Motor neuron (in vitro differentiated cells): ENCODE measurements around the gene SNRNP70. TPM values are rescaled to one million over a fixed set of nuclear protein-coding genes. Genes with fewer than 3 reads are reported as not detected.
A peak's percentile ranks its signal among the peaks of the same experiment; 100 is the strongest.

Source experiments
- ATAC-seq, 8 experiments: fragments of 200-7000 bp; cut with Tn5 transposase; replicated peaks in 6 of 8; 2 replicates each; pipeline ENCODE4 v1.8.0; 2021; ENCODE audit warnings: mild to moderate bottlenecking in 8 of 8, moderate library complexity in 8 of 8
- H3K27ac ChIP-seq, 2 donors: fragments of 250-450 bp; sonication (Bioruptor Pico); 2 replicates each; pipeline ENCODE4 v1.9.0; 2021; ENCODE audit warnings: antibody characterized with exemption in 2 of 2, mild to moderate bottlenecking in 2 of 2, moderate library complexity in 1 of 2
- H3K4me1 ChIP-seq, 2 donors: fragments of 250-450 bp; sonication (Bioruptor Pico); replicated peaks in 1 of 2; 2 replicates each; pipeline ENCODE4 v1.6.1; 2021; ENCODE audit warnings: antibody characterized with exemption in 2 of 2, mild to moderate bottlenecking in 2 of 2, moderate library complexity in 1 of 2
- H3K4me3 ChIP-seq, 5 donors: fragments of 250-450 bp; sonication (Bioruptor Pico); 2 replicates each; pipeline ENCODE4 v1.9.0; 2021; ENCODE audit warnings: antibody characterized with exemption in 5 of 5, mild to moderate bottlenecking in 5 of 5, moderate library complexity in 4 of 5
- WGBS, 10 experiments: fragments of 450-650 bp; shearing (Covaris generic); methylation state at CpG; one replicate each; pipeline ENCODE4 v1.0.0; 2022; 5-methylcytosine and 5-hydroxymethylcytosine counted together
- in situ Hi-C, 9 experiments: fragments of 400-800 bp; cut with MboI; loops; one replicate each; pipeline ENCODE4 v1.15.0; 2021; ENCODE audit warnings: low sequenced_read_pairs in 9 of 9, low pct_unique_long_range_greater_than_20kb in 2 of 9; ENCODE audit not compliant: unreplicated experiment in 9 of 9
- total RNA-seq, 8 experiments: library from RNA; unstranded; fragments of 300-600 nt; gene quantifications; 2 replicates each; pipeline versions ENCODE4 v1.2.3 to v1.2.4, GENCODE V29; 2022

Gene SNRNP70
- total RNA-seq, 8 experiments from 2014 or later: 101 to 312 (median 157) TPM

DNA sequence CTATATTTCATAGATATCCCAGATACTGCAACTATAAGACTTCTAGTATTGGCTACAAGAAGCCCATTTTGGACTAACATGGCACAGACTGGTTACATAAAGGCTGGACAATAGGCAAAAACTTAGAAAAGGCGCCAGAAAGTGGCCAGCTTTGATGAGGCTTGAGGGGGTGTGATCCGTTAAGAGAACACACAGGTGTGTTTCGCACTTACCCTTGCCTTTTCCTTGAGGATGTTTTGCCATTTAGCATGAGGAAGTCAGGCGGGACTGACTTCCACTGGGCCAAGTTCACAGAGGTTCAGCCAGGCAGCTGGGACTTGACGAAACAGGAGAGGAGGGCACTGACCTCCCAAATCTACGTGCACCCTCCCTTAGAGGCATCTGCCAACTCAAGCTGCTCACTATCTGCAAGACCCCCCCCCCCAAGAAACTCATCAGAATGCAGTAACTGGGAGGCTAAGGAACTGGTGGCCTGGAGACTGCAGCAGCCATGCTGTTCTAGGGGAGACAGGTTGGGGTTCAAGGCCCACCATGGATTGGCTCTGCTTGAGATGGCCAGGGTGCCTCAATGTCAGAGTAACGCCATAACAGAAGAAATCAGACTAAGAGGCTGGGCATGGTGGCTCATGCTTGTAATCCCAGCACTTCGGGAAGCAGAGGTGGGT is 24.4 kb downstream of the SNRNP70 start:
- H3K4me1 ChIP-seq: peaks cover 14 to 18% of the 10 kb centered on the region in 2 donors
- no peak overlapping the region for H3K4me3 ChIP-seq
- no peak overlapping the region for H3K27ac ChIP-seq
- in situ Hi-C loops: no loop called here
- WGBS, 10 experiments: 80 to 100% (median 91%) methylated on average over 1 to 6 of the region's 8 CpGs; no CpG with 5 or more reads in 1 of the 10 experiments
- ATAC-seq: no peak

GRCh38 chr19:49110567-49110966 is 25.3 kb downstream of the SNRNP70 start:
- H3K27ac ChIP-seq: no peak overlapping the region
- H3K4me3 ChIP-seq: no peak overlapping the region
- in situ Hi-C loops: no loop called here
- peaks cover 13 to 14% of the 10 kb centered on the region in 2 donors for H3K4me1 ChIP-seq
- ATAC-seq: no peak
- WGBS, 10 experiments: 0 to 79% (median 40%) methylated on average over 1 to 3 of the region's 3 CpGs; no CpG with 5 or more reads in 2 of the 10 experiments

GRCh38 chr19:49111218-49111998 is 26.2 kb downstream of the SNRNP70 start:
- ATAC-seq: no peak
- peaks cover 13 to 14% of the 10 kb centered on the region in 2 donors for H3K4me1 ChIP-seq
- 72 to 100% (median 83%) methylated on average over 1 to 9 of the region's 11 CpGs for WGBS, 10 experiments
- H3K27ac ChIP-seq: no peak overlapping the region
- in situ Hi-C loops: no loop called here
- H3K4me3 ChIP-seq: no peak overlapping the region

GRCh38 chr19:49113762-49114629 is 28.7 kb downstream of the SNRNP70 start, which contains the start of gene LIN7B:
Gene LIN7B, plus strand, starts transcription at chr19:49114370. Its CDS starts 35 bp downstream, at chr19:49114405.
- peak; percentile 40 to 69 (median 60) for ATAC-seq
- Histone ChIP-seq H3K4me3 (peak within 1 kb of the TSS; percentile 57 to 98 (median 90)), H3K27ac (peak within 1 kb of the TSS; percentile 66 to 88), H3K4me1 (peaks cover 20 to 22% of the 10 kb centered on the region in 2 donors)
- in situ Hi-C loops: no loop called here
- WGBS, 10 experiments: 0 to 17% (median 6%) methylated on average over 1 to 29 of the region's 66 CpGs; no CpG with 5 or more reads in 3 of the 10 experiments

GRCh38 chr19:49114630-49115363 is 29.5 kb downstream of the SNRNP70 start:
- peak overlapping the region; percentile 66 to 88 for H3K27ac ChIP-seq
- ATAC-seq: peak in 5 of 8 experiments; percentile 20 to 31 (median 26)
- WGBS, 10 experiments: 0 to 100% (median 16%) methylated on average over 1 to 20 of the region's 68 CpGs; no CpG with 5 or more reads in 3 of the 10 experiments

DNA sequence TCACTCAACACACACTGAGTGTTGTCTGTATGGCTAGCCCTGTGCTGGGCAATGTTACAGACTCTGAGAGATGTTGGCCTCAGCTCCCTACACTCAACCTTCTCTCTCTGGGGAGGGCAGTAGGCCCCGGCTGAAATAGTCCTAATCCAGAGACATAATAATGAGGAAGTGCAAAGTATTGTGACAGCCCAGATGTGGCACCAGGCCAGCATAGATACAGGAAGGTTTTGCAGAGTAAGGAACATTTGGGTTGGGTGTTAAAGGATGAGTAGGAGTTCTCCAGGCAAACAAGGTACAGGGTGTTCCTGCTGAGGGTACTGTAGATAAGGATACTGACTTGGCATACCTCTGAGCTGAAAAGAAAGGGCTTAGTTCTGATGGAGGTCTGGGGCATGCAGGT is 31.3 kb downstream of the SNRNP70 start:
- 63 to 100% (median 85%) methylated on average over 1 of the region's 1 CpG; no CpG with 5 or more reads in 6 of the 10 experiments for WGBS, 10 experiments
- H3K27ac ChIP-seq: no peak overlapping the region
- H3K4me1 ChIP-seq: peaks cover 20 to 22% of the 10 kb centered on the region in 2 donors
- in situ Hi-C loops: no loop called here
- H3K4me3 ChIP-seq: no peak overlapping the region
- ATAC-seq: no peak

More at GRCh38 chr19:49114630-49115363, 29.5 kb downstream of the SNRNP70 start:
- Histone ChIP-seq H3K4me3 (peak overlapping the region; percentile 57 to 98 (median 90)), H3K4me1 (peaks cover 20 to 22% of the 10 kb centered on the region in 2 donors)
- in situ Hi-C loops: no loop called here

DNA sequence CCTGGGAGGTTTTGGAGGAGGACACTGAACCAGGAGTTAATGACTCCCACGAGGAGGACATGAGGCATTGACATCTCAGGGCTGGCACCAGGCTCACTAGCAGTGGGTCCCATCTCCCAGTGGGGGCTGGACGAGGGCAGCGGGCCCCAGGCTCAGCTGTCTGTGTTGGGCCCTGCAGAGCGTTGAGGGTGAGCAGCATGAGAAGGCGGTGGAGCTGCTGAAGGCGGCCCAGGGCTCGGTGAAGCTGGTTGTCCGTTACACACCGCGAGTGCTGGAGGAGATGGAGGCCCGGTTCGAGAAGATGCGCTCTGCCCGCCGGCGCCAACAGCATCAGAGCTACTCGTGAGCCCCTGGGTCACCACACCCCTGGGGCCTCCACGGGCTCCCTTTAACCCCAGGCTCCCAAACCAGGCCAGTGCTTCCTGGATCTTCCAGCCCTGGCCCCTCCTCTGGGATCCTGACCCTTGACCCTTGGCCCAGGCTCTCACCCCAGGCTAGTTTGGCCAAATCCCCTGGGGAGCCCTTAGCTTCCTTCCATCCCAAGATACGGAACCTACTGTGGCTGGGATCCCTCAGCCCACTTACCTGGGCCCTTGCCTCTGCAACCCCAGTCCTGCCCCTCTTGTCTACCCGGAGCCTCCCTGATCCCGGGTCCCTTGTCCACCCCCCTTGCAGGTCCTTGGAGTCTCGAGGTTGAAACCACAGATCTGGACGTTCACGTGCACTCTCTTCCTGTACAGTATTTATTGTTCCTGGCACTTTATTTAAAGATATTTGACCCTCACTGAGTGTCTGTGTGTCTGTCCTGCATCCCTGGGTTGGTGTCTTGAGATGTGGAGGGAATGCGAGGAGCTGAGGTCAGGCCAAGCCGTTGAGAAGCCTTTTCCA is 32.7 kb downstream of the SNRNP70 start:
- WGBS, 10 experiments: 20 to 87% (median 67%) methylated on average over 1 to 11 of the region's 26 CpGs; no CpG with 5 or more reads in 3 of the 10 experiments
- in situ Hi-C loops: no loop called here
- peak overlapping the region; percentile 95 to 97 for H3K27ac ChIP-seq

GRCh38 chr19:49118565-49119410 is 33.5 kb downstream of the SNRNP70 start, which contains the start of gene C19orf73:
Gene C19orf73, minus strand, starts transcription at chr19:49119143. Its CDS starts 121 bp downstream, at chr19:49119022.
- Histone ChIP-seq H3K4me3 (peak within 1 kb of the TSS; percentile 42 to 72 (median 58)), H3K4me1 (peaks cover 12 to 15% of the 10 kb centered on the region in 2 donors), H3K27ac (peak within 1 kb of the TSS; percentile 95 to 97)
- WGBS, 10 experiments: 0 to 18% (median 8%) methylated on average over 4 to 16 of the region's 85 CpGs; no CpG with 5 or more reads in 5 of the 10 experiments
- in situ Hi-C loops: no loop called here
- peak; percentile 70 to 80 (median 74) for ATAC-seq

More for the DNA sequence above, 32.7 kb downstream of the SNRNP70 start:
- ATAC-seq: no peak
- Histone ChIP-seq H3K4me3 (peak overlapping the region; percentile 42 to 72 (median 58)), H3K4me1 (peaks cover 20 to 22% of the 10 kb centered on the region in 2 donors)

- H3K4me1 ChIP-seq: peaks cover 10 to 13% of the 10 kb centered on the region in 2 donors
- peak within 1 kb of the TSS; percentile 95 to 97 for H3K27ac ChIP-seq
- ATAC-seq: peak; percentile 6 to 34 (median 14)
- in situ Hi-C loops: no loop called here
- WGBS, 10 experiments: 0% methylated on average over 1 to 11 of the region's 90 CpGs; no CpG with 5 or more reads in 7 of the 10 experiments
- peak within 1 kb of the TSS; percentile 42 to 72 (median 58) for H3K4me3 ChIP-seq
Measured at GRCh38 chr19:49119411-49120324, 34.4 kb downstream of the SNRNP70 start, which contains the start of gene PPFIA3. Gene PPFIA3, plus strand, starts transcription at chr19:49119544. Its CDS starts 8,330 bp downstream, at chr19:49127874.

DNA sequence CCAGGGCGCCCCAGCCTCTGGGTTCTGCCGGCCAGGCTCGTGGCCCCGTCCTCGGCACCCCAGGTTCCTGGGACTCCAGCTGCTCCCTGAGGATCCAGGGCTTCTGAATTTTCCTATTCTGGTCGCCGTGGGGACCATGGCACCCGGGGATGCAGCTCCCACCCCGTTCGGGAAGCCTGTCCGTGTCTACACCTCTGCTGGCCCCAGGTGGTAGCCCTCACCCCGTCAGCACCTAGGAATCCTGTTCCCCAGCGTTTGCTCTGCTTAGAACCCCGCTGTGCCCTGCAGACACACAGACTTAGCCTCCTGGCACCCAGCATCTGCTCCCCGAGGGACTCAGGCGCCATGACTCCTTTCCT is 35.1 kb downstream of the SNRNP70 start:
- ATAC-seq: no peak
- Histone ChIP-seq H3K4me3 (peak overlapping the region; percentile 42 to 72 (median 58)), H3K4me1 (peaks cover 9 to 13% of the 10 kb centered on the region in 2 donors), H3K27ac (no peak overlapping the region)
- WGBS, 10 experiments: 0 to 63% (median 0%) methylated on average over 1 to 5 of the region's 16 CpGs; no CpG with 5 or more reads in 5 of the 10 experiments
- in situ Hi-C loops: no loop called here
